ENCODE measurements around the gene PAX8.

Gene PAX8

GRCh38 chr2:113197347-113198047, 81.2 kb downstream of the PAX8 start:
- Histone ChIP-seq H3K4me1 (ENCODE audit: insufficient read depth, insufficient read length) (peaks cover 2% of the 10 kb centered on the region), H3K4me3 (ENCODE audit: insufficient read length, low read depth) (no peak overlapping the region), H3K27me3 (ENCODE audit: insufficient read depth, insufficient read length) (peaks cover 24% of the 10 kb centered on the region), H3K9me3 (ENCODE audit: insufficient read depth, low read length) (no peaks in the 10 kb centered on the region), H3K9ac (ENCODE audit: insufficient read length, low read depth) (no peak overlapping the region), H3K36me3 (ENCODE audit: insufficient read depth, insufficient read length, low read length) (no peaks in the 10 kb centered on the region)
- DNase-seq (ENCODE audit: low read depth, low spot score), result no peak
- TF ChIP-seq YY1 (IDR thresholded peaks at IDR 0.05; ENCODE audit: insufficient read depth, insufficient read length) (no peak), ZNF274 (IDR thresholded peaks at IDR 0.05; ENCODE audit: low read depth, low read length) (no peak), SUZ12 (IDR thresholded peaks at IDR 0.05; ENCODE audit: extremely low read depth, insufficient read depth, insufficient read length) (no peak)

DNA sequence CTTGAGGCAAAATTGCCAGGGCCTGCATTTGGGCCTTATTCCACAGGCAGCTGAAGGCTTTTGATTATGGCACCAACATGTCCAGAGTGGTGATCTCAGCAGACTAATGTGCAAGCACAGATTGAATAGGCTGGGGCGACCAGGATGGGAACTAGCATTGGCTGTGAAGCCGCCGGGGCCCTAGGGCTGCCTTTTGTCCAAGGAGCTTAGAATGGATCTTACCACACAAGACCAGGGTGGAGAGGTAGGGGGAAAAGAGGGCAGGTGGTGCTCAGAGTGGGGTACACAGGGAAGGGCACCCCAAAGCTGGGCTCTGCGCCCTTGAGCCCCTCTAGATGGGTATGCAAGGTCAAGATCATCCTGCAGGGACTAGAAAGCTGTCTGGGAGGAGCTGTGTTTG, 81.9 kb downstream of the PAX8 start:
- TF ChIP-seq SUZ12 (IDR thresholded peaks at IDR 0.05; ENCODE audit: extremely low read depth, insufficient read depth, insufficient read length) (no peak), YY1 (IDR thresholded peaks at IDR 0.05; ENCODE audit: insufficient read depth, insufficient read length) (no peak), ZNF274 (IDR thresholded peaks at IDR 0.05; ENCODE audit: low read depth, low read length) (no peak)
- Histone ChIP-seq H3K36me3 (ENCODE audit: insufficient read depth, insufficient read length, low read length) (no peaks in the 10 kb centered on the region), H3K9ac (ENCODE audit: insufficient read length, low read depth) (no peak overlapping the region), H3K9me3 (ENCODE audit: insufficient read depth, low read length) (no peaks in the 10 kb centered on the region), H3K4me1 (ENCODE audit: insufficient read depth, insufficient read length) (peaks cover 2% of the 10 kb centered on the region), H3K27me3 (ENCODE audit: insufficient read depth, insufficient read length) (peaks cover 24% of the 10 kb centered on the region), H3K4me3 (ENCODE audit: insufficient read length, low read depth) (no peak overlapping the region)
- no peak for DNase-seq (ENCODE audit: low read depth, low spot score)

DNA sequence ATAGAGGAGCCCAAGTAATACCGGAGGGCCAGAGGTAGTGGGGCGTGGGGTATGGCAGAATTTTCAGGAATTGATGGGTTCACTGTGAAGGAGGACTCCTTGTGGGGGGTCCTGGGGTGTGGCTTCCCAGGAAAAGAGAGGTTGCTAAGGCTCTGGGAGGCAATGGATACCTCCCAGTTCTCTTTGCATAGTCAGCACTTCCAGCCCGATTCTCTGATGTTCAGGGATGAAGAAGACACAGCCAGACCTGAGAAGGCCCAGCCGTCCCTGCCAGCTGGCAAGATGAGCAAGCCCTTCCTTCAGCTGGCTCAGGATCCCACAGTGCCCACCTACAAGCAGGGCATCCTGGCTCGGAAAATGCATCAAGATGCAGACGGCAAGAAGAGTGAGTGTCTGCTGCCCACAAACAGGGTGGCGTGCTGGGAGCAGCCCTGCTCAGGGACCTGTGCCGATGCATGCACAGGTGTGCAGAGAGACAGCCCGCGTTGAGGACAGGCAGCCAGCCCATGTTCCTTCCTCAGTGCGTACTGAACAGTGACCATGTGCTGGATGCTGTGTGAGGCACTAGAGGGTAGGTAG, 82.7 kb downstream of the PAX8 start:
- Histone ChIP-seq H3K9ac (ENCODE audit: insufficient read length, low read depth) (no peak overlapping the region), H3K36me3 (ENCODE audit: insufficient read depth, insufficient read length, low read length) (no peaks in the 10 kb centered on the region), H3K4me3 (ENCODE audit: insufficient read length, low read depth) (no peak overlapping the region), H3K4me1 (ENCODE audit: insufficient read depth, insufficient read length) (peaks cover 2% of the 10 kb centered on the region), H3K27me3 (ENCODE audit: insufficient read depth, insufficient read length) (peaks cover 24% of the 10 kb centered on the region), H3K9me3 (ENCODE audit: insufficient read depth, low read length) (no peaks in the 10 kb centered on the region)
- no peak for DNase-seq (ENCODE audit: low read depth, low spot score)
- TF ChIP-seq SUZ12 (IDR thresholded peaks at IDR 0.05; ENCODE audit: extremely low read depth, insufficient read depth, insufficient read length), result no peak
- TF ChIP-seq YY1 (IDR thresholded peaks at IDR 0.05; ENCODE audit: insufficient read depth, insufficient read length), result no peak
- TF ChIP-seq ZNF274 (IDR thresholded peaks at IDR 0.05; ENCODE audit: low read depth, low read length), result no peak

- TF ChIP-seq YY1 (IDR thresholded peaks at IDR 0.05; ENCODE audit: insufficient read depth, insufficient read length), result no peak
- TF ChIP-seq SUZ12 (IDR thresholded peaks at IDR 0.05; ENCODE audit: extremely low read depth, insufficient read depth, insufficient read length), result no peak
- no peak for TF ChIP-seq ZNF274 (IDR thresholded peaks at IDR 0.05; ENCODE audit: low read depth, low read length)
- no peak overlapping the region for H3K9ac ChIP-seq (ENCODE audit: insufficient read length, low read depth)
Observed at GRCh38 chr2:113192459-113193100, 86.1 kb downstream of the PAX8 start.

GRCh38 chr2:113190871-113191270, 87.8 kb downstream of the PAX8 start:
- no peak overlapping the region for H3K4me3 ChIP-seq (ENCODE audit: insufficient read length, low read depth)
- no peak for DNase-seq (ENCODE audit: low read depth, low spot score)
- peaks cover 2% of the 10 kb centered on the region for H3K4me1 ChIP-seq (ENCODE audit: insufficient read depth, insufficient read length)
- no peaks in the 10 kb centered on the region for H3K9me3 ChIP-seq (ENCODE audit: insufficient read depth, low read length)
- H3K27me3 ChIP-seq (ENCODE audit: insufficient read depth, insufficient read length), result no peaks in the 10 kb centered on the region
- H3K36me3 ChIP-seq (ENCODE audit: insufficient read depth, insufficient read length, low read length), result no peaks in the 10 kb centered on the region
- no peak for TF ChIP-seq YY1 (IDR thresholded peaks at IDR 0.05; ENCODE audit: insufficient read depth, insufficient read length)
- TF ChIP-seq ZNF274 (IDR thresholded peaks at IDR 0.05; ENCODE audit: low read depth, low read length), result no peak
- no peak for TF ChIP-seq SUZ12 (IDR thresholded peaks at IDR 0.05; ENCODE audit: extremely low read depth, insufficient read depth, insufficient read length)
- H3K9ac ChIP-seq (ENCODE audit: insufficient read length, low read depth), result no peak overlapping the region

More at GRCh38 chr2:113192459-113193100, 86.1 kb downstream of the PAX8 start:
- no peak for DNase-seq (ENCODE audit: low read depth, low spot score)
- Histone ChIP-seq H3K27me3 (ENCODE audit: insufficient read depth, insufficient read length) (peaks cover 13% of the 10 kb centered on the region), H3K36me3 (ENCODE audit: insufficient read depth, insufficient read length, low read length) (no peaks in the 10 kb centered on the region), H3K4me3 (ENCODE audit: insufficient read length, low read depth) (no peak overlapping the region), H3K4me1 (ENCODE audit: insufficient read depth, insufficient read length) (peaks cover 2% of the 10 kb centered on the region), H3K9me3 (ENCODE audit: insufficient read depth, low read length) (no peaks in the 10 kb centered on the region)

DNA sequence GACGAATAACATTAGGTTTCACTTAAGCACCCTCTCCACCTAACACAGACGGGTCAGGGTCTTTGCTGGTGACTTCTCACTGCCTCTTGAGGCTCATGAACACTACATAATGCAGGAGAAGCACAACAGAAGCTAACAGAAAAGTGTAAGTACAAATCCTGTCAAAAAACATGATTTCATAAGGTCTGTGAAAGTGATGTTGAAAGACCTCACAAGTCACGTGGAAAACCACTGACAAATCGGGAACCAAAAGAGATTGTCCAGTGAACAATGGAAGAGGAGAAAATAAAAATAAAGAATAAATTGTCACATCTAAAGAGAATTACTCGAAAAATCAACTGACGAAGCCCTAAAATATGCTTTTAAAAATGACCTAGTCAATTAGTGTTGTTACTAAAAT, 91.0 kb downstream of the PAX8 start:
- no peak overlapping the region for H3K4me3 ChIP-seq (ENCODE audit: insufficient read length, low read depth)
- H3K27me3 ChIP-seq (ENCODE audit: insufficient read depth, insufficient read length), result no peaks in the 10 kb centered on the region
- no peaks in the 10 kb centered on the region for H3K36me3 ChIP-seq (ENCODE audit: insufficient read depth, insufficient read length, low read length)
- no peak for TF ChIP-seq ZNF274 (IDR thresholded peaks at IDR 0.05; ENCODE audit: low read depth, low read length)
- TF ChIP-seq SUZ12 (IDR thresholded peaks at IDR 0.05; ENCODE audit: extremely low read depth, insufficient read depth, insufficient read length), result no peak
- TF ChIP-seq YY1 (IDR thresholded peaks at IDR 0.05; ENCODE audit: insufficient read depth, insufficient read length), result no peak
- no peak for DNase-seq (ENCODE audit: low read depth, low spot score)
- no peak overlapping the region for H3K9ac ChIP-seq (ENCODE audit: insufficient read length, low read depth)
- peaks cover 2% of the 10 kb centered on the region for H3K4me1 ChIP-seq (ENCODE audit: insufficient read depth, insufficient read length)
- H3K9me3 ChIP-seq (ENCODE audit: insufficient read depth, low read length), result no peaks in the 10 kb centered on the region

GRCh38 chr2:113186433-113186796, 92.3 kb downstream of the PAX8 start:
- no peaks in the 10 kb centered on the region for H3K27me3 ChIP-seq (ENCODE audit: insufficient read depth, insufficient read length)
- no peak overlapping the region for H3K9ac ChIP-seq (ENCODE audit: insufficient read length, low read depth)
- H3K4me3 ChIP-seq (ENCODE audit: insufficient read length, low read depth), result no peak overlapping the region
- no peaks in the 10 kb centered on the region for H3K4me1 ChIP-seq (ENCODE audit: insufficient read depth, insufficient read length)
- H3K36me3 ChIP-seq (ENCODE audit: insufficient read depth, insufficient read length, low read length), result no peaks in the 10 kb centered on the region
- DNase-seq (ENCODE audit: low read depth, low spot score), result no peak
- no peak for TF ChIP-seq YY1 (IDR thresholded peaks at IDR 0.05; ENCODE audit: insufficient read depth, insufficient read length)
- no peak for TF ChIP-seq SUZ12 (IDR thresholded peaks at IDR 0.05; ENCODE audit: extremely low read depth, insufficient read depth, insufficient read length)
- TF ChIP-seq ZNF274 (IDR thresholded peaks at IDR 0.05; ENCODE audit: low read depth, low read length), result no peak
- H3K9me3 ChIP-seq (ENCODE audit: insufficient read depth, low read length), result no peaks in the 10 kb centered on the region
